Left lung (tissue), 10 donors: Measurements from ENCODE around the gene TMEM116. TPM values are rescaled to one million over a fixed set of nuclear protein-coding genes. Genes with fewer than 3 reads are reported as not detected.

Experiments
- ATAC-seq: fragments of 200-7000 bp; cut with Tn5 transposase; one replicate; pipeline ENCODE4 v1.9.1; 2020; ENCODE audit warnings: moderate library complexity
- DNase-seq, 4 donors: peaks; one replicate each; pipeline ENCODE4 v3.0.0-alpha.2; 2013 to 2020
- H3K27ac ChIP-seq, 2 donors: fragments of 200-600 bp; sonication (generic) in 1 of 2; one replicate each; pipeline versions ENCODE4 v1.5.0 to v1.8.0; 2020 to 2021
- H3K27me3 ChIP-seq, 2 donors: fragments of 200-600 bp; sonication (generic) in 1 of 2; one replicate each; pipeline versions ENCODE4 v1.5.0 to v1.8.0; 2020 to 2021
- H3K36me3 ChIP-seq, 2 donors: fragments of 200-600 bp; sonication (generic) in 1 of 2; one replicate each; pipeline versions ENCODE4 v1.5.0 to v1.8.0; 2020 to 2021
- H3K4me1 ChIP-seq, 2 donors: fragments of 200-600 bp; one replicate each; pipeline ENCODE4 v1.8.0; 2021
- H3K4me3 ChIP-seq, 2 donors: fragments of 200-600 bp; sonication (generic) in 1 of 2; one replicate each; pipeline versions ENCODE4 v1.5.0 to v1.8.0; 2020 to 2021; ENCODE audit warnings: mild to moderate bottlenecking in 1 of 2
- H3K9me3 ChIP-seq, 2 donors: fragments of 200-600 bp; sonication (generic) in 1 of 2; one replicate each; pipeline versions ENCODE4 v1.5.0 to v1.8.0; 2020 to 2021
- CTCF ChIP-seq, 2 donors: fragments of 200-600 bp; sonication (generic) in 1 of 2; IDR thresholded peaks; one replicate each; pipeline versions ENCODE4 v1.5.0 to v1.8.0; 2021; ENCODE audit warnings: antibody characterized with exemption in 2 of 2
- intact Hi-C, 2 donors: fragments of 100-400 bp; cut with DNase I; formaldehyde crosslinking; loops; one replicate each; pipeline versions ENCODE4 v1.11.2 to v1.14.2; 2022
- polyA plus RNA-seq, 6 donors: library from polyadenylated mRNA; unstranded; fragments of 120-200 nt; gene quantifications; one replicate each; pipeline ENCODE4 v1.2.1, GENCODE V29; 2013; ENCODE audit not compliant: insufficient read length in 6 of 6
- total RNA-seq, 2 donors: library from RNA; stranded (reverse); fragmentation: NEBNext Ultra II Directional; extraction: Animal tissue kit (Norgen Biotek cat#: 25700); gene quantifications; one replicate each; pipeline ENCODE4 v1.2.1, GENCODE V29; 2021
- donor health status: DM: no; HTN: yes; CAD: no.
- donor health status: DM: no; HTN: no; CAD: no.

TMEM116 gene
- total and polyA plus RNA-seq, 8 donors = 17.9 to 24.6 (median 20.1) TPM

- intact Hi-C loops = no loop called here
- Histone ChIP-seq H3K27ac (no peak overlapping the region), H3K27me3 (no peaks in the 10 kb centered on the region), H3K9me3 (no peaks in the 10 kb centered on the region), H3K4me3 (no peak overlapping the region), H3K4me1 (no peaks in the 10 kb centered on the region), H3K36me3 (no peaks in the 10 kb centered on the region)
- ATAC-seq = no peak
- TF ChIP-seq CTCF (IDR thresholded peaks at IDR 0.05) = no peak
- no peak for DNase-seq
These were observed 76.1 kb downstream of the TMEM116 start for GRCh38 chr12:111936869-111937268.

GRCh38 chr12:111932241-111932640 lies 80.7 kb downstream of the TMEM116 start:
- Histone ChIP-seq H3K36me3 (no peaks in the 10 kb centered on the region), H3K4me1 (no peaks in the 10 kb centered on the region), H3K27ac (no peak overlapping the region), H3K27me3 (no peaks in the 10 kb centered on the region), H3K4me3 (no peak overlapping the region), H3K9me3 (no peaks in the 10 kb centered on the region)
- ATAC-seq = no peak
- DNase-seq = no peak
- no peak for TF ChIP-seq CTCF (IDR thresholded peaks at IDR 0.05)
- intact Hi-C loops = no loop called here

- TF ChIP-seq CTCF (IDR thresholded peaks at IDR 0.05) = no peak
- Histone ChIP-seq H3K9me3 (no peaks in the 10 kb centered on the region), H3K4me3 (no peak overlapping the region), H3K36me3 (no peaks in the 10 kb centered on the region), H3K27me3 (no peaks in the 10 kb centered on the region), H3K27ac (no peak overlapping the region), H3K4me1 (no peaks in the 10 kb centered on the region)
- DNase-seq (no peak), ATAC-seq (no peak)
- intact Hi-C loops = no loop called here
These were observed 85.6 kb downstream of the TMEM116 start for GRCh38 chr12:111927346-111927745.

GRCh38 chr12:111926631-111927030 lies 86.3 kb downstream of the TMEM116 start:
- H3K4me1 ChIP-seq = no peaks in the 10 kb centered on the region
- no peak for TF ChIP-seq CTCF (IDR thresholded peaks at IDR 0.05)
- H3K27ac ChIP-seq = no peak overlapping the region
- no peaks in the 10 kb centered on the region for H3K27me3 ChIP-seq
- intact Hi-C loops = no loop called here
- DNase-seq (no peak), ATAC-seq (no peak)
- H3K36me3 ChIP-seq = no peaks in the 10 kb centered on the region
- no peaks in the 10 kb centered on the region for H3K9me3 ChIP-seq
- no peak overlapping the region for H3K4me3 ChIP-seq

GRCh38 chr12:111925171-111925570 lies 87.8 kb downstream of the TMEM116 start:
- Histone ChIP-seq H3K36me3 (no peaks in the 10 kb centered on the region), H3K9me3 (no peaks in the 10 kb centered on the region), H3K27me3 (no peaks in the 10 kb centered on the region), H3K4me3 (no peak overlapping the region), H3K27ac (no peak overlapping the region), H3K4me1 (no peaks in the 10 kb centered on the region)
- DNase-seq (no peak), ATAC-seq (no peak)
- no peak for TF ChIP-seq CTCF (IDR thresholded peaks at IDR 0.05)
- intact Hi-C loops = no loop called here
